ENCODE data around the gene ILRUN. TPM values are rescaled to one million over a fixed set of nuclear protein-coding genes. Genes with fewer than 3 reads are reported as not detected.
A peak's percentile ranks its signal among the peaks of the same experiment; 100 is the strongest.
"Not testable (repeated sequence)": the region's sequence is repeated elsewhere in the genome, so short reads cannot be mapped to it uniquely, and the experiment has no call there.

Gene ILRUN
- total RNA-seq, 2 donors from 2014 or later = 48.5 to 57.6 TPM

- Histone ChIP-seq H3K36me3 (no peaks in the 10 kb centered on the region), H3K4me3 (no peak overlapping the region), H3K27me3 (no peaks in the 10 kb centered on the region), H3K4me1 (peaks cover 23% of the 10 kb centered on the region), H3K9me3 (no peaks in the 10 kb centered on the region), H3K27ac (peak overlapping the region; percentile 94), H3K9ac (ENCODE audit: low read depth in 2 of 2, low read length in 2 of 2) (peak overlapping the region in 1 of 2 donors; percentile 90)
- TF ChIP-seq CTCF (IDR thresholded peaks at IDR 0.05) = no peak
- DNase-seq = peak; percentile 46
- intact Hi-C loops (cut with DNase I) = no loop called here
Observed at GRCh38 chr6:34656378-34657036, 40.1 kb downstream of the ILRUN start.

DNA sequence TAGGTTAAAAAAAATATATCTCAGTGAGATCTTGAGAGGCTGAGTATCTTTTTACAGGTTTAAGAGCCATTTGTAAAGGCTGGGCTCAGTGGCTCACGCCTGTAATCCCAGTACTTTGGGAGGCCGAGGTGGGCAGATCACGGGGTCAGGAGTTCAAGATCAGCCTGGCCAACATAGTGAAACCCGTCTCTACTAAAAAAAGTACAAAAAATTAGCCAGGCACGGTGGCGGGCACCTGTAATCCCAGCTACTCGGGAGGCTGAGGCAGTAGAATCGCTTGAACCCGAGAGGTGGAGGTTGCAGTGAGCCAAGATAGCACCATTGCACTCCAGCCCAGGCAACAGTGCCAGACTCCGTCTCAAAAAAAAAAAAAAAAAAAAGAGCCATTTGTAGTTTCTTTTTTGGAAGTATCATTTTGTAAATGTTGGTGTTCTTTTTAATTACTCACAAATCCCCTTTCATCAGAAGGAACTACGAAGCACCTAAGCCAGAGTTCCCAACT, 40.6 kb downstream of the ILRUN start:
- DNase-seq; H3K9me3 ChIP-seq; H3K36me3 ChIP-seq; intact Hi-C loops (cut with DNase I); H3K27me3 ChIP-seq; H3K9ac ChIP-seq (ENCODE audit: low read depth in 2 of 2, low read length in 2 of 2); H3K4me3 ChIP-seq: not testable (repeated sequence)
- Histone ChIP-seq H3K4me1 (peaks cover 23% of the 10 kb centered on the region), H3K27ac (peak overlapping the region; percentile 94)

GRCh38 chr6:34654061-34654710, 42.4 kb downstream of the ILRUN start:
- TF ChIP-seq CTCF (IDR thresholded peaks at IDR 0.05) = no peak

GRCh38 chr6:34652263-34652662, 44.3 kb downstream of the ILRUN start:
- Histone ChIP-seq H3K27me3 (no peaks in the 10 kb centered on the region), H3K9me3 (no peaks in the 10 kb centered on the region), H3K9ac (ENCODE audit: low read depth in 2 of 2, low read length in 2 of 2) (no peak overlapping the region), H3K36me3 (no peaks in the 10 kb centered on the region), H3K4me3 (no peak overlapping the region), H3K27ac (no peak overlapping the region), H3K4me1 (peaks cover 16% of the 10 kb centered on the region)
- DNase-seq = no peak
- intact Hi-C loops (cut with DNase I) = no loop called here
- no peak for TF ChIP-seq CTCF (IDR thresholded peaks at IDR 0.05)

More at GRCh38 chr6:34654061-34654710, 42.4 kb downstream of the ILRUN start:
- Histone ChIP-seq H3K36me3 (no peaks in the 10 kb centered on the region), H3K9ac (ENCODE audit: low read depth in 2 of 2, low read length in 2 of 2) (no peak overlapping the region), H3K9me3 (no peaks in the 10 kb centered on the region), H3K4me3 (no peak overlapping the region), H3K27me3 (no peaks in the 10 kb centered on the region), H3K4me1 (peaks cover 23% of the 10 kb centered on the region), H3K27ac (no peak overlapping the region)
- DNase-seq = no peak
- intact Hi-C loops (cut with DNase I) = no loop called here

GRCh38 chr6:34650823-34651222, 45.7 kb downstream of the ILRUN start:
- Histone ChIP-seq H3K4me3 (no peak overlapping the region), H3K27ac (no peak overlapping the region), H3K4me1 (peaks cover 3% of the 10 kb centered on the region), H3K9me3 (no peaks in the 10 kb centered on the region), H3K27me3 (no peaks in the 10 kb centered on the region), H3K9ac (ENCODE audit: low read depth in 2 of 2, low read length in 2 of 2) (no peak overlapping the region), H3K36me3 (no peaks in the 10 kb centered on the region)
- TF ChIP-seq CTCF (IDR thresholded peaks at IDR 0.05) = no peak
- intact Hi-C loops (cut with DNase I) = no loop called here
- DNase-seq = no peak

DNA sequence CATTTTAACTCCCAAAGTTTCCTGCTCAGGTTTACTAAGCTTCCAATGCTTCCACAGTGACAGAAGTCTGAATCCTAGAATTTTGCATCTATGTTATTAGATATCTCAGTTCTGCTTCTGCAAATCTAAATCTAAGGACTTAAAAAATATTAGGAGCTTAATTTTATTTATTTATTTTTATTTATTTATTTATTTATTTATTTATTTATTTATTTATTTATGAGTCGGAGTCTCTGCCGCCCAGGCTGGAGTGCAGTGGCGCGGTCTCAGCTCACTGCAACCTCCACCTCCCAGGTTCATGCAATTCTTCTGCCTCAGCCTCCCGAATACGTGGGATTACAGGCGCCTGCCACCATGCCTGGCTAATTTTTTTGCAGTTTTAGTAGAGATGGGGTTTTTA, 46.3 kb downstream of the ILRUN start:
- H3K9ac ChIP-seq (ENCODE audit: low read depth in 2 of 2, low read length in 2 of 2); H3K9me3 ChIP-seq; H3K4me1 ChIP-seq; DNase-seq; H3K27me3 ChIP-seq; intact Hi-C loops (cut with DNase I); H3K36me3 ChIP-seq; H3K27ac ChIP-seq; H3K4me3 ChIP-seq: not testable (repeated sequence)
